ENCODE data around the gene EXOC1L.

The EXOC1L gene

DNA sequence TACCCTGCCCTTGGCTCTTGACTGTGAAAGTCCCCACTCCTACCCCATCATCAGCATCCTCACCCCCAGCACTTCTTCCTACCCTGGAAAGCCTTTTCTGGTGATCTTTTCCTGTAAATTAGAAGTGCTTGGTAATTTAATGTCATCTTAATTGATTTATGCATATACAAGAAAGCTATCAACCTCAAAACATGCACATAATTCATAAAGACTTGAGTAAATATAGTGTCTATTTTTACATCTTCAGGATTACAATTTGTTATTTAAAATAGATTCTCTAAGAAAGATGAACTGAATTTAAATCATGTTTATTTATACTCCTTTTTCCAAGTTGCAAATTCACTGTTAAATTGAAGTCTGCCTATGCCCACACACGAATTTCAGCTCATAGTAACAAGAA, 36.0 kb upstream of the EXOC1L start:
- Histone ChIP-seq H3K4me2 (ENCODE audit: low read length) (no peak overlapping the region), H3K4me1 (ENCODE audit: low read length) (no peaks in the 10 kb centered on the region), H2AFZ (ENCODE audit: low read depth, low read length) (no peak overlapping the region), H4K20me1 (ENCODE audit: insufficient read depth, low read length) (no peaks in the 10 kb centered on the region), H3K36me3 (replicated peaks; ENCODE audit: low read depth, low read length) (no peaks in the 10 kb centered on the region), H3K79me2 (ENCODE audit: low read length) (no peaks in the 10 kb centered on the region), H3K27me3 (ENCODE audit: low read depth, low read length) (no peaks in the 10 kb centered on the region), H3K9ac (ENCODE audit: low read length) (no peak overlapping the region), H3K4me3 (ENCODE audit: low read length) (no peak overlapping the region), H3K27ac (ENCODE audit: low read length) (no peak overlapping the region), H3K9me3 (ENCODE audit: insufficient read depth, low read length) (no peaks in the 10 kb centered on the region)
- TF ChIP-seq, protein P1, sequence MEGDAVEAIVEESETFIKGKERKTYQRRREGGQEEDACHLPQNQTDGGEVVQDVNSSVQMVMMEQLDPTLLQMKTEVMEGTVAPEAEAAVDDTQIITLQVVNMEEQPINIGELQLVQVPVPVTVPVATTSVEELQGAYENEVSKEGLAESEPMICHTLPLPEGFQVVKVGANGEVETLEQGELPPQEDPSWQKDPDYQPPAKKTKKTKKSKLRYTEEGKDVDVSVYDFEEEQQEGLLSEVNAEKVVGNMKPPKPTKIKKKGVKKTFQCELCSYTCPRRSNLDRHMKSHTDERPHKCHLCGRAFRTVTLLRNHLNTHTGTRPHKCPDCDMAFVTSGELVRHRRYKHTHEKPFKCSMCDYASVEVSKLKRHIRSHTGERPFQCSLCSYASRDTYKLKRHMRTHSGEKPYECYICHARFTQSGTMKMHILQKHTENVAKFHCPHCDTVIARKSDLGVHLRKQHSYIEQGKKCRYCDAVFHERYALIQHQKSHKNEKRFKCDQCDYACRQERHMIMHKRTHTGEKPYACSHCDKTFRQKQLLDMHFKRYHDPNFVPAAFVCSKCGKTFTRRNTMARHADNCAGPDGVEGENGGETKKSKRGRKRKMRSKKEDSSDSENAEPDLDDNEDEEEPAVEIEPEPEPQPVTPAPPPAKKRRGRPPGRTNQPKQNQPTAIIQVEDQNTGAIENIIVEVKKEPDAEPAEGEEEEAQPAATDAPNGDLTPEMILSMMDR (IDR thresholded peaks at IDR 0.05; ENCODE audit: low read depth, low read length), result no peak
- no peak for TF ChIP-seq EZH2phosphoT487 (IDR thresholded peaks at IDR 0.05; ENCODE audit: low read depth)

DNA sequence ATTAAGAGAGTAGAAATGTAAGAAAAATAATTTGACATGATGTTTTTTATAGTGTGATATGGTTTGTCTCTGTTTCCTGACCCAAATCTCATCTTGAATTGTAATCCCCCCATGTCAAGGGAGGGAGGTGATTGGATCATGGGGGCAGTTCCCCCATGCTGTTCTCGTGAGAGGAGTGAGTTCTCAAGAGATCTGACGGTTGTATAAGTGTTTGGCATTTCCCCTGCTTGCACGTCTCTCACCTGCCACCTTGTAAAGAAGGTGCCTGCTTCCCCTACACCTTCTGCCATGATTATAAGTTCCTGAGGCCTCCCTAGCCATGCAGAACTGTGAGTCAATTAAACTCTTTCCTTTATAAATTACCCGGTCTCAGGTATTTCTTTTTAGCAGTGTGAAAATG, 34.8 kb upstream of the EXOC1L start:
- H3K4me3 ChIP-seq (ENCODE audit: low read length), result no peak overlapping the region
- H3K36me3 ChIP-seq (replicated peaks; ENCODE audit: low read depth, low read length), result no peaks in the 10 kb centered on the region
- H3K27me3 ChIP-seq (ENCODE audit: low read depth, low read length), result no peaks in the 10 kb centered on the region
- H3K9ac ChIP-seq (ENCODE audit: low read length), result no peak overlapping the region
- no peak overlapping the region for H3K27ac ChIP-seq (ENCODE audit: low read length)
- no peaks in the 10 kb centered on the region for H4K20me1 ChIP-seq (ENCODE audit: insufficient read depth, low read length)
- no peaks in the 10 kb centered on the region for H3K4me1 ChIP-seq (ENCODE audit: low read length)
- 0 out of 2 replicates have a peak overlapping the region, but pooled peaks have one; percentile 49 for H2AFZ ChIP-seq (ENCODE audit: low read depth, low read length)
- no peaks in the 10 kb centered on the region for H3K9me3 ChIP-seq (ENCODE audit: insufficient read depth, low read length)
- no peak for TF ChIP-seq EZH2phosphoT487 (IDR thresholded peaks at IDR 0.05; ENCODE audit: low read depth)
- TF ChIP-seq, protein P1 (IDR thresholded peaks at IDR 0.05; ENCODE audit: low read depth, low read length), result no peak
- no peaks in the 10 kb centered on the region for H3K79me2 ChIP-seq (ENCODE audit: low read length)
- H3K4me2 ChIP-seq (ENCODE audit: low read length), result no peak overlapping the region

DNA sequence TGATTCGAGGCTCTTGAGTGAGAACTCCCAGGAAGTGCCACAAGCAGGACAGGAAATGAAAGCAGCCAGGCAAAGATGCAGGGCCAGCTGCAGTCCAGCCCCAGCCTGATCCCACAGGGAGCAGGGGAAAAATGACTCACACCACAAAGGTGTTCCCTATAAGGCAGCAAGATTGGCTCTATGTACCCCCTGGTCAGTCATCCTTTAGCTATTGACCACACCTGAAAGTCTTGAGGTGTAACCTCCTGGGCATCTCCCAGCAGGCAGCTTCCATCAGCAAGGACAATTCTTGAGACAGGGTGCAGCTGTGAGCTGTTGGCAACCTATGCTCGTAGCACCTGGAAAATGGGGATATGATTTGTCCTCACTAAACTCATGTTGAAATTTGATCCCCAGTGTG, 27.9 kb upstream of the EXOC1L start:
- Histone ChIP-seq H3K4me2 (ENCODE audit: low read length) (no peak overlapping the region), H3K27me3 (ENCODE audit: low read depth, low read length) (peaks cover 2% of the 10 kb centered on the region; the same call in 1 of the 2 replicates), H2AFZ (ENCODE audit: low read depth, low read length) (no peak overlapping the region), H3K79me2 (ENCODE audit: low read length) (no peaks in the 10 kb centered on the region), H3K4me1 (ENCODE audit: low read length) (peaks cover 2% of the 10 kb centered on the region; the same call in 1 of the 2 replicates), H3K27ac (ENCODE audit: low read length) (no peak overlapping the region), H3K4me3 (ENCODE audit: low read length) (no peak overlapping the region), H3K36me3 (replicated peaks; ENCODE audit: low read depth, low read length) (no peaks in the 10 kb centered on the region), H3K9me3 (ENCODE audit: insufficient read depth, low read length) (no peaks in the 10 kb centered on the region), H4K20me1 (ENCODE audit: insufficient read depth, low read length) (no peaks in the 10 kb centered on the region), H3K9ac (ENCODE audit: low read length) (no peak overlapping the region)
- TF ChIP-seq, protein P1 (IDR thresholded peaks at IDR 0.05; ENCODE audit: low read depth, low read length), result no peak
- no peak for TF ChIP-seq EZH2phosphoT487 (IDR thresholded peaks at IDR 0.05; ENCODE audit: low read depth)

DNA sequence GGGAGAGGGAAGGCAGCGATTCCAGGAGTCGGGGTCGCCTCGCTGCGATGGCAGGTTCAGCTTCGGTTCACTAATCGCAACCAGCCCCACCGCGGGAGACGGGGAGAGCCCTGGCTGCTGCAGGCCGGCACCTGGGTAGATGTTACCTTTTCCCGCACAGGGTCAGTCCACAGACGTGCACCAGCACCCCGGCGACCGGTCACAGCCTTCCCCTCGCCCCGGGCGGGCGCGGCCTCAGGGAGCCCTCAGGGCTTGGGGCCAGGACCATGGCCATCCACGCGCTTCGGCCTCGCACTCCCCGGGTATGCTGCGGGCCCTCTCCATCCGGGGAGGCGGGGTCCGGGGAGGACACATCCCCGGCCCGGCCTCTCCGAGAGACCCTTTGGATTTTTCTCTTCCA, 26.1 kb upstream of the EXOC1L start:
- Histone ChIP-seq H2AFZ (ENCODE audit: low read depth, low read length) (no peak overlapping the region), H3K4me1 (ENCODE audit: low read length) (peaks cover 2% of the 10 kb centered on the region; the same call in 1 of the 2 replicates), H3K9ac (ENCODE audit: low read length) (no peak overlapping the region), H3K9me3 (ENCODE audit: insufficient read depth, low read length) (no peaks in the 10 kb centered on the region), H3K79me2 (ENCODE audit: low read length) (no peaks in the 10 kb centered on the region), H3K27me3 (ENCODE audit: low read depth, low read length) (peaks cover 11% of the 10 kb centered on the region), H3K27ac (ENCODE audit: low read length) (no peak overlapping the region), H4K20me1 (ENCODE audit: insufficient read depth, low read length) (no peaks in the 10 kb centered on the region), H3K36me3 (replicated peaks; ENCODE audit: low read depth, low read length) (no peaks in the 10 kb centered on the region), H3K4me3 (ENCODE audit: low read length) (no peak overlapping the region), H3K4me2 (ENCODE audit: low read length) (no peak overlapping the region)
- TF ChIP-seq EZH2phosphoT487 (IDR thresholded peaks at IDR 0.05; ENCODE audit: low read depth), result no peak
- TF ChIP-seq, protein P1 (IDR thresholded peaks at IDR 0.05; ENCODE audit: low read depth, low read length), result no peak

Measured in OCI-LY3 (cell line).